Prostate gland (tissue), 1 donor: ENCODE results near the gene ELMO1.

Experiments
- POLR2A ChIP-seq: fragments of 450-650 bp; IDR thresholded peaks from one replicate; pipeline ENCODE4 v1.6.1; 2016; ENCODE audit warnings: antibody characterized with exemption, mild to moderate bottlenecking
- POLR2AphosphoS5 ChIP-seq: sonication (generic); formaldehyde crosslinking; IDR thresholded peaks from one replicate; pipeline ENCODE4 v1.6.1; 2017; ENCODE audit warnings: antibody characterized with exemption

- TF ChIP-seq POLR2AphosphoS5 (no peak), POLR2A (no peak)
Measured at GRCh38 chr7:37282093-37282444, 166.6 kb downstream of the ELMO1 start.
